ENCODE data around the gene CR2.

GRCh38 chr1:207495801-207496792 lies 42.0 kb downstream of the CR2 start, which contains the start of gene CR1:
- TF ChIP-seq CTCF (IDR thresholded peaks at IDR 0.05) (no peak), RFX5 (IDR thresholded peaks at IDR 0.05; ENCODE audit: low read length) (no peak), EZH2phosphoT487 (IDR thresholded peaks at IDR 0.05; ENCODE audit: borderline replicate concordance, low read depth) (no peak)
- TF ChIP-seq, protein P1, sequence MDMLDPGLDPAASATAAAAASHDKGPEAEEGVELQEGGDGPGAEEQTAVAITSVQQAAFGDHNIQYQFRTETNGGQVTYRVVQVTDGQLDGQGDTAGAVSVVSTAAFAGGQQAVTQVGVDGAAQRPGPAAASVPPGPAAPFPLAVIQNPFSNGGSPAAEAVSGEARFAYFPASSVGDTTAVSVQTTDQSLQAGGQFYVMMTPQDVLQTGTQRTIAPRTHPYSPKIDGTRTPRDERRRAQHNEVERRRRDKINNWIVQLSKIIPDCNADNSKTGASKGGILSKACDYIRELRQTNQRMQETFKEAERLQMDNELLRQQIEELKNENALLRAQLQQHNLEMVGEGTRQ (IDR thresholded peaks at IDR 0.05; ENCODE audit: borderline replicate concordance, low read depth, low read length) = no peak

All from SK-N-SH (cell line).